GM19372 (cell line): Measurements from ENCODE around the gene GPR50.

Source experiments
- ATAC-seq: cut with Tn5 transposase; IDR thresholded peaks from one replicate; pipeline ENCODE4 v1.9.1; 2021; ENCODE audit warnings: mild to moderate bottlenecking, low read depth, moderate library complexity; ENCODE audit not compliant: unreplicated experiment

The GPR50 gene

DNA sequence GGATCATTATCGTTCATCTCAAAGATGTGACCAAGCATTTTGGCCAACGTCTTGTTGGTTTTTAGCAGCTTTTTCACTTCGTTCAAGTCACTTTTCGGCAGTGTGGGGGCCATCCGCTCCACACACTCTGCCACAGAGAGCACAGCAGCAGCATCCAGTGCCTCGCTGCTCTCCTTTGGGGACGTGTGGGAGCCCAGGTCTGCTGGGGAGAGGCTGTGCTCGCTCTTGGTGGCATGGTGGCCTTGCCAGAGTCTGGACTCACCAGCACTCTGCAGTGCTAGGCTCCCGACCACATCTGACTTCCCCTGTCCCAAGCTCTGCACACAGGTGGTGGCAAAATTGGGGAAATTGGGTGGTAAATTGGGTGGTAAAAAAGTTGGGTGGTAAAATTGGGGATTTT, 50.6 kb downstream of the GPR50 start:
- ATAC-seq, result no peak

DNA sequence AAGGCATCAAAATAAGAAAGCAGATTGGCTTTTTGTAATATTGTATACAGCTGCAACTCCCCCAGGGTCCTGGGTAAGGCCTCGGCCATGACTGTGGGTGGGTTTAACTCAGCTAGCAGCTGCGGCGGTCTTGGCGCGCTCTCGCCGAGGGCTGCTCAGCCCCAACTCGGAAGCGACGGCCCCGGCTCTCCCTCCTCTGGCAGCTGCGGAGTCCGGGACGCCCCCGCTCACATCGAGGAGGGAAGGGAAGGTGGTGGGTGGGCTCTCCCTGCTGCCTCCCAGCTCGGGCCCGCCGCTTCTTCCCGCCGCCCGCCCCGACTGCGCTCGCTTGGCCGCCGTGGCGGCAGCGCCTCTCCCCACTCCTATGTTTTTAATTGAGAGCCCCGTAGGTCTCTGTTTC, 51.2 kb downstream of the GPR50 start:
- ATAC-seq, result no peak

DNA sequence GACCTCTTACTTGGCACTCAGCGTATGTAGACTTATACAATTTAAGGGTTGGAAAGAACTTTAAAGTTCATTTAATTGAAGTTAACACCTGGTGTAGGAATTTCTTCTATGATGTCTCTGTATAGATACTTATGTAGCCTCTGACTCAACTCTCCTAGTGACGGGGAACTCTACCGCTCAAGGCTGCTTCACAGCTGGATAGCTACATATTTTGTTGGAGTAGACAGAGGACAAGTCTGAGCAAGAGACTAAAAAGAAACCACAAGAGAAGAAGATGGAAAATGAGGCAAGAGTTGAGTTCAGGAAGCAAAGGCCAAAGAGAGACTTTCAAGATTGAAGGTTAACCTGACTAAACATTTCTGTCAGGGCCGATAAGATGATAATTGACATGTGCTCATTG, 52.6 kb downstream of the GPR50 start:
- ATAC-seq, result no peak
